NCI-H1436 (cell line): ENCODE measurements around the gene CAPN1.
"Not testable (repeated sequence)": the region's sequence is repeated elsewhere in the genome, so short reads cannot be mapped to it uniquely, and the experiment has no call there.

ENCODE experiments used
- DNase-seq: peaks from one replicate; lab custom pipeline; 2025; lab: John Stamatoyannopoulos, UW

Gene CAPN1

GRCh38 chr11:65181569-65182257, at the start of gene CAPN1:
TSS of gene CAPN1 (plus strand) at chr11:65181928. CDS start at chr11:65182702, 774 bp downstream.
- peak; percentile 67 for DNase-seq

- DNase-seq: no peak
Measured at GRCh38 chr11:65132238-65132987, 49.3 kb upstream of the CAPN1 start.

- DNase-seq: no peak
Measured at GRCh38 chr11:65132988-65133700, 48.6 kb upstream of the CAPN1 start.

GRCh38 chr11:65133724-65134123, 48.0 kb upstream of the CAPN1 start:
- DNase-seq: no peak

- DNase-seq: peak; percentile 81
Measured at GRCh38 chr11:65134240-65134951, 47.3 kb upstream of the CAPN1 start, which contains the start of gene SYVN1. TSS of gene SYVN1 (minus strand) at chr11:65134519. CDS start at chr11:65133601, 918 bp downstream.

GRCh38 chr11:65134952-65135632, 46.6 kb upstream of the CAPN1 start:
- peak; percentile 91 for DNase-seq

GRCh38 chr11:65135633-65136145, 46.0 kb upstream of the CAPN1 start:
- no peak for DNase-seq

GRCh38 chr11:65136515-65137096, 45.1 kb upstream of the CAPN1 start:
- no peak for DNase-seq

- DNase-seq: no peak
Measured at GRCh38 chr11:65141896-65142494, 39.7 kb upstream of the CAPN1 start.

GRCh38 chr11:65147352-65148075, 34.2 kb upstream of the CAPN1 start:
- no peak for DNase-seq

- no peak for DNase-seq
Measured at GRCh38 chr11:65148657-65149056, 33.1 kb upstream of the CAPN1 start.

- DNase-seq: not testable (repeated sequence)
Measured at GRCh38 chr11:65150131-65150508, 31.6 kb upstream of the CAPN1 start.

- DNase-seq: no peak
Measured at GRCh38 chr11:65150509-65151299, 31.0 kb upstream of the CAPN1 start.

- no peak for DNase-seq
Measured at GRCh38 chr11:65151331-65151899, 30.3 kb upstream of the CAPN1 start.

- DNase-seq: no peak
Measured at GRCh38 chr11:65152122-65152521, 29.6 kb upstream of the CAPN1 start.

GRCh38 chr11:65156256-65156655, 25.5 kb upstream of the CAPN1 start:
- no peak for DNase-seq

- DNase-seq: no peak
Measured at GRCh38 chr11:65156926-65157325, 24.8 kb upstream of the CAPN1 start.

GRCh38 chr11:65157336-65157735, 24.4 kb upstream of the CAPN1 start:
- DNase-seq: no peak

GRCh38 chr11:65159012-65159411, 22.7 kb upstream of the CAPN1 start:
- no peak for DNase-seq
